Measurements from ENCODE around the gene CD96. TPM values are rescaled to one million over a fixed set of nuclear protein-coding genes. Genes with fewer than 3 reads are reported as not detected.
"Not testable (repeated sequence)": the region's sequence is repeated elsewhere in the genome, so short reads cannot be mapped to it uniquely, and the experiment has no call there.

CD96 gene
- total RNA-seq, 1 donor from 2014 or later: 79.7 TPM

GRCh38 chr3:111617406-111617805 is 75.4 kb downstream of the CD96 start:
- H3K4me3 Mint-ChIP-seq: no peak overlapping the region
- H3K9me3 Mint-ChIP-seq: no peaks in the 10 kb centered on the region
- peaks cover 46% of the 10 kb centered on the region for H3K36me3 Mint-ChIP-seq (ENCODE audit: low read depth)
- no peak for DNase-seq (ENCODE audit: low spot score)
- H3K27ac Mint-ChIP-seq: peak overlapping the region; percentile 42
- no peaks in the 10 kb centered on the region for H3K27me3 Mint-ChIP-seq (ENCODE audit: insufficient read depth)
- peaks cover 75% of the 10 kb centered on the region for H3K4me1 Mint-ChIP-seq (ENCODE audit: low read depth)
- intact Hi-C loops (cut with micrococcal nuclease): loop anchor here (5.0 kb wide), 1 partner anchor 280 kb away; no protein-coding TSS in a partner anchor

DNA sequence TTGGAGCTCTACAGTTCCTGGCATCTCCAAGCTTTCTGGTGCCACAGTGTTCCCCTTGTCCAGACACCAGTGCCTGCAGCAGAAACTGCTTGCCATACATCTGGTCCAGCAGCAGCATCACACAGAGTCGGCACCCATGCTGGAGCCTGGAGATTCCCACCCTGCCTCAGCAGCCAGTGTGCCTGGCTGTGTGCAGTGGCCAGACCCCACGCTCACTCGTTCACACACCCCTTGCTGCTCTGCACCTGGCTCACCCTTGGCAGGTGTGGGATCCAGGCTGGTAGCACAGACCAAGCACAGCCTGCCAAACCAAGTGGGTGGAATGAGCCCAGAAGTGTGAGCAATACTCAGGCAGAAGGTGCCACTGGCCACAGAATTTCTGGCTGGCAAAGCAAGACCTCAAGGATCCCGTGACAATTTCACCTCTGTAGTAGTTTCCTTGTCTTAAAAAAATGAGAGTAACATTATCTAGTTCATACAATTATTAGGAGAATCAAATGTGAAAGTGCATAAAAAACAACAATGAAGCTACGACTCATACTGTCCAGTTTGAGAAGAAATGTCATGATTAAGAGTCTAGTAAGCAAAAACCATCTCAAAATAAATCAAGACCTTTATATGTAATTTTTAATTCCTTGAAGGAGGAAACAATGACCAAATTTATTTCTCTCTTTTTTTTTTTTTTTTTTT is 76.1 kb downstream of the CD96 start:
- no peak for DNase-seq (ENCODE audit: low spot score)

GRCh38 chr3:111618945-111619344 is 76.9 kb downstream of the CD96 start:
- Mint-ChIP-seq H3K9me3 (no peaks in the 10 kb centered on the region), H3K4me3 (no peak overlapping the region), H3K36me3 (ENCODE audit: low read depth) (peaks cover 43% of the 10 kb centered on the region), H3K27ac (peak overlapping the region; percentile 23), H3K4me1 (ENCODE audit: low read depth) (peaks cover 60% of the 10 kb centered on the region), H3K27me3 (ENCODE audit: insufficient read depth) (no peaks in the 10 kb centered on the region)
- DNase-seq (ENCODE audit: low spot score): no peak
- intact Hi-C loops (cut with micrococcal nuclease): loop anchor here (5.0 kb wide), 1 partner anchor 282 kb away; no protein-coding TSS in a partner anchor

More for the DNA sequence above, 76.1 kb downstream of the CD96 start:
- peak overlapping the region; percentile 2 for H3K4me3 Mint-ChIP-seq
- H3K27ac Mint-ChIP-seq: peak overlapping the region; percentile 29
- peaks cover 69% of the 10 kb centered on the region for H3K4me1 Mint-ChIP-seq (ENCODE audit: low read depth)
- no peaks in the 10 kb centered on the region for H3K9me3 Mint-ChIP-seq
- intact Hi-C loops (cut with micrococcal nuclease): loop anchor here (5.0 kb wide), 1 partner anchor 281 kb away; no protein-coding TSS in a partner anchor
- H3K36me3 Mint-ChIP-seq (ENCODE audit: low read depth): peaks cover 43% of the 10 kb centered on the region
- no peaks in the 10 kb centered on the region for H3K27me3 Mint-ChIP-seq (ENCODE audit: insufficient read depth)

GRCh38 chr3:111619833-111620232 is 77.8 kb downstream of the CD96 start:
- Mint-ChIP-seq H3K27ac (no peak overlapping the region), H3K27me3 (ENCODE audit: insufficient read depth) (no peaks in the 10 kb centered on the region), H3K4me1 (ENCODE audit: low read depth) (peaks cover 58% of the 10 kb centered on the region), H3K36me3 (ENCODE audit: low read depth) (peaks cover 45% of the 10 kb centered on the region), H3K9me3 (no peaks in the 10 kb centered on the region), H3K4me3 (no peak overlapping the region)
- DNase-seq (ENCODE audit: low spot score): no peak
- intact Hi-C loops (cut with micrococcal nuclease): loop anchor here (5.0 kb wide), 1 partner anchor 283 kb away; no protein-coding TSS in a partner anchor

- no peak for DNase-seq (ENCODE audit: low spot score)
- H3K4me3 Mint-ChIP-seq: no peak overlapping the region
- H3K4me1 Mint-ChIP-seq (ENCODE audit: low read depth): peaks cover 41% of the 10 kb centered on the region
- no peaks in the 10 kb centered on the region for H3K27me3 Mint-ChIP-seq (ENCODE audit: insufficient read depth)
- peaks cover 51% of the 10 kb centered on the region for H3K36me3 Mint-ChIP-seq (ENCODE audit: low read depth)
- H3K9me3 Mint-ChIP-seq: no peaks in the 10 kb centered on the region
- intact Hi-C loops (cut with micrococcal nuclease): no loop called here
- no peak overlapping the region for H3K27ac Mint-ChIP-seq
Measured at GRCh38 chr3:111621535-111621934, 79.5 kb downstream of the CD96 start.

DNA sequence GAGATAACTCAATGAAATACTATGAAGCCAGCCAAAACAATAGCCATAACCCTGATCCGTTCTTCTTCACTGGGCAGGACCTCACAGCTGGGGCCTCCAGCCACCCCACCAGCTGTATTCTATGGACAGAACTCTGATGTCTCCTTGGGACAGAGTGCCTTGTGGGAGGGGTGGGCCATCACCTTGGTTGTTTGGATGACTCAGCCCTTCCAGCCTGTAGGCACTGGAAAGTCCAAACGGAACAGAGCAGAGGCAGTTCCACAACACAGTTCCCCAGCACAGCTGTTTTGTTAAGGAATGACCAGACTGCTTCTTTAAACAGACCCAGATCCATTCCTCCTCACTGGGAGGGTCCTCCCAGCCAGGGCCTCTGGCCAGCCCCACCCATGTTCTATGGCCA is 85.1 kb downstream of the CD96 start:
- no peaks in the 10 kb centered on the region for H3K27me3 Mint-ChIP-seq (ENCODE audit: insufficient read depth)
- H3K4me1 Mint-ChIP-seq (ENCODE audit: low read depth): peaks cover 7% of the 10 kb centered on the region
- no peak for DNase-seq (ENCODE audit: low spot score)
- H3K36me3 Mint-ChIP-seq (ENCODE audit: low read depth): peaks cover 76% of the 10 kb centered on the region
- H3K4me3 Mint-ChIP-seq: no peak overlapping the region
- H3K27ac Mint-ChIP-seq: no peak overlapping the region
- intact Hi-C loops (cut with micrococcal nuclease): no loop called here
- H3K9me3 Mint-ChIP-seq: peaks cover 44% of the 10 kb centered on the region

- Mint-ChIP-seq H3K36me3 (ENCODE audit: low read depth) (peaks cover 75% of the 10 kb centered on the region), H3K9me3 (peaks cover 47% of the 10 kb centered on the region)
- H3K4me1 Mint-ChIP-seq (ENCODE audit: low read depth); H3K27ac Mint-ChIP-seq; H3K4me3 Mint-ChIP-seq; intact Hi-C loops (cut with micrococcal nuclease); DNase-seq (ENCODE audit: low spot score); H3K27me3 Mint-ChIP-seq (ENCODE audit: insufficient read depth): not testable (repeated sequence)
Measured at GRCh38 chr3:111629018-111629417, 87.0 kb downstream of the CD96 start.

GRCh38 chr3:111630638-111631037 is 88.6 kb downstream of the CD96 start:
- intact Hi-C loops (cut with micrococcal nuclease); H3K4me1 Mint-ChIP-seq (ENCODE audit: low read depth); DNase-seq (ENCODE audit: low spot score); H3K4me3 Mint-ChIP-seq; H3K27me3 Mint-ChIP-seq (ENCODE audit: insufficient read depth); H3K27ac Mint-ChIP-seq: not testable (repeated sequence)
- peaks cover 62% of the 10 kb centered on the region for H3K36me3 Mint-ChIP-seq (ENCODE audit: low read depth)
- H3K9me3 Mint-ChIP-seq: peaks cover 47% of the 10 kb centered on the region

GRCh38 chr3:111635403-111635802 is 93.4 kb downstream of the CD96 start:
- Mint-ChIP-seq H3K9me3 (peaks cover 20% of the 10 kb centered on the region), H3K4me3 (no peak overlapping the region), H3K27ac (no peak overlapping the region), H3K27me3 (ENCODE audit: insufficient read depth) (no peaks in the 10 kb centered on the region), H3K4me1 (ENCODE audit: low read depth) (no peaks in the 10 kb centered on the region), H3K36me3 (ENCODE audit: low read depth) (peaks cover 61% of the 10 kb centered on the region)
- no peak for DNase-seq (ENCODE audit: low spot score)
- intact Hi-C loops (cut with micrococcal nuclease): no loop called here

DNA sequence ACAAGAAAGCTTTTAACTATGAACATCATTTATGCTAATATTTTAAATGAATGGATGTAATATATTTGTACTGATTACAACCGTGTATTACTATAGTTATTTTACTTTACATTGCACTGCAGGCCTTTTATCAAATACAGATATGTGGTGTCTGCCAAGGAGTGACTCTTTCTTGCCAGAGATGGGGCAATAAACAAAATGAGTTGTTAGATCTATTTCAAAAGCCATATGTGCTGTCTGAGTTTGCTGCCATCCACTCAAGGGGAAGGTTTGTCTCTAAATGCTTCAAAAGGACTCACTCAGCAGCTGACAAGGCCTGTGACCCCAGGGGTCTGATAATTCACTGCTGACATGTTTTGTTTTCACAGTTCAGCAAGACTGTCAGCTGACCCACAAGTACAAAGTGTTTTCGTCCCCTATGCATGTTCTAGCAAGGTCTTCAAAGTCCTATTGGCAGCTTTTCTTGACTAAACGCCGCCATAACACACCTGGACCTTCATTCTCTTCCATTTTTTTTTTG is 94.4 kb downstream of the CD96 start:
- Mint-ChIP-seq H3K36me3 (ENCODE audit: low read depth) (peaks cover 66% of the 10 kb centered on the region), H3K27ac (no peak overlapping the region), H3K4me3 (no peak overlapping the region), H3K4me1 (ENCODE audit: low read depth) (no peaks in the 10 kb centered on the region), H3K9me3 (peaks cover 29% of the 10 kb centered on the region), H3K27me3 (ENCODE audit: insufficient read depth) (no peaks in the 10 kb centered on the region)
- intact Hi-C loops (cut with micrococcal nuclease): no loop called here
- DNase-seq (ENCODE audit: low spot score): no peak

DNA sequence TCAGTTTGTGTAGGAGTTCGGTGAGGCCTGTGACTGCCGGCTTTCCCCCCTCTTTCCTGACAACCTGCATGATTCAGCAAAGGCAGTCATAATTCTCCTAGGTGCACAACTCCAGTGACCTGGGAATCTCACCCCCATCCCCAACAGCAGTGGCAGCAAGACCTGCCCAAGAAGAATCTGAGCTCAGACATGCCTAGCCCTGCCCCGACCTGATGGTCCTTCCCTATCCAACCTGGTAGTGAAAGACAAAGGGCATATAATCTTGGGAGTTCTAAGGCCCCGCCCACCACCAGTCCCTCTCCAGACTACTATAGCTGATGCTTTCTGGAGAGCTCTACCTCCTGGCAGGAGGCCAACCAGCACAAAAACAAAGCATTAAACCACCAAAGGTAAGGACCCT is 97.3 kb downstream of the CD96 start:
- DNase-seq (ENCODE audit: low spot score): no peak
- H3K4me3 Mint-ChIP-seq: no peak overlapping the region
- peaks cover 45% of the 10 kb centered on the region for H3K9me3 Mint-ChIP-seq
- intact Hi-C loops (cut with micrococcal nuclease): no loop called here
- H3K36me3 Mint-ChIP-seq (ENCODE audit: low read depth): peaks cover 73% of the 10 kb centered on the region
- no peak overlapping the region for H3K27ac Mint-ChIP-seq
- no peaks in the 10 kb centered on the region for H3K4me1 Mint-ChIP-seq (ENCODE audit: low read depth)
- no peaks in the 10 kb centered on the region for H3K27me3 Mint-ChIP-seq (ENCODE audit: insufficient read depth)

GRCh38 chr3:111648991-111649579 is 107.1 kb downstream of the CD96 start:
- intact Hi-C loops (cut with micrococcal nuclease): no loop called here
- H3K27ac Mint-ChIP-seq: peak overlapping the region; percentile 69
- H3K27me3 Mint-ChIP-seq (ENCODE audit: insufficient read depth): no peaks in the 10 kb centered on the region
- H3K4me1 Mint-ChIP-seq (ENCODE audit: low read depth): peaks cover 16% of the 10 kb centered on the region
- no peak overlapping the region for H3K4me3 Mint-ChIP-seq
- H3K9me3 Mint-ChIP-seq: peaks cover 10% of the 10 kb centered on the region
- H3K36me3 Mint-ChIP-seq (ENCODE audit: low read depth): peaks cover 81% of the 10 kb centered on the region
- DNase-seq (ENCODE audit: low spot score): no peak
